Activated CD4-positive, CD25-positive, alpha-beta regulatory T cell treated with anti-CD3 and anti-CD28 coated beads, Interleukin-2, amount 50 U/mL, for 16 hours (primary cell): Measurements from ENCODE around the gene SYMPK.
"Not testable (repeated sequence)": the region's sequence is repeated elsewhere in the genome, so short reads cannot be mapped to it uniquely, and the experiment has no call there.

ENCODE experiments used
- DNase-seq: peaks from one replicate; pipeline ENCODE4 v3.0.0-alpha.2; 2020; ENCODE audit warnings: low read depth, low spot score

SYMPK gene

DNA sequence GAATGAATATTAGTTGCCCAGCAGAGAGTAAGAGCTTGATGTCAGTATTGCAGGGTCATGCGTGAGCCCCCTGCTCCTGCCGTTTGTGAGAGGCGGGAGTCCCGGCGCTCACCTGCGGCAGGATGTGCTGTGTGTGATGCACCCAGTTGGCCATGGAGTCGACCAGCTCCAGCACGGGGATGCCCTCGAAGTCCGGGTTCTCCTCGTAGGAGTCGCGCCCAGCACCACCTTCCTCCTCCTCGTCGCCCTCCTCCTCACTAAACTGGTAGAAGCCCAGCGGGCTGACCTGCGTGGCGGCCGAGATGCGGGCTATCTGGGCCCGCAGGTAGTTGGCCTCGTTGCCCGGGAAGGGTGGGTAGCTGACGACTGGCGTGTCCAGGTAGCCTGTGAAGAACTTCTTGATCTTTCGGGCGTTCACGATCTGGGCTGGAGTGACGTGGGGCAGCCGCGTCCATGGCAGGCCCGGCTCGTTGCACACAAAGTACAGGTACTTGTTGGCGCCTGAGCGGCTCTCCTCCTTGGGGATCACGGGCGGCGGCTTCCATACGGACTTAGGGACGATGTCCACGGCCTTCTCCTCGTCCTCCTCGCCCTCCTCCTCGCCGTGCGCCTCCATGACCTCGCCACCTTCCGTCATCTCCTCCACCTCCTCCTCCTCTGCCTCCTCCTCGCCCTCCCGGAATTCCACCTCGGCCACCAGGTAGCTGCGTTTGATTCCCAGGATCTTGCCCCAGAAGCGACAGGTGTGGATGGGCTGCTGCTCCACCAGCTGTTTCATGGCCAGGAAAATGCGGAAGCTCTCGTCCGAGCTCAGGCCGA is 58.6 kb downstream of the SYMPK start:
- DNase-seq, result no peak

DNA sequence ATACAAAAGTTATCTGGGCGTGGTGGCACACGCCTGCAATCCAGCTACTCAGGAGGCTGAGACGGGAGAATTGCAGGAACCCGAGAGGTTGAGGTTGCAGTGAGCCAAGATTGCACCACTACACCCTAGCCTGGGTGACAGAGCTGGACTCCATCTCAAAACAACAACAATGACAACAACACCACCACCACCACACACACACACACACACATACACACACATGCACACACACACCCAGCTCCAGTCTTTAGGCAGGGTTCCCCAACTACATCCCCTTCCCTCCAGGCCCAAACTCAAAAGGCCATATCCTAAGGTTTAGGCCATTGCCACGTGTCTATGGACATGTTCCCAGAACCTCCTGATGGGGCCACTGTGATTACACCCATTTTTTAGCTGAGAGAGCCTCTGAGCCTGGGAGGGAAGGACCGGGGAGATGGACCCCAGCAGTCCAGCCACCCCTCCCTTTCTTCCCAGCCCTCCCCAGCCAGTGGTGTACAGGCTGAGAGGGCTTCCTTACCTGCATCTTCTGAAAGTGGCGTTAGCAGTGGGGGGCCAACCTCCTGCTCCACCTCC is 61.3 kb downstream of the SYMPK start:
- no peak for DNase-seq

DNA sequence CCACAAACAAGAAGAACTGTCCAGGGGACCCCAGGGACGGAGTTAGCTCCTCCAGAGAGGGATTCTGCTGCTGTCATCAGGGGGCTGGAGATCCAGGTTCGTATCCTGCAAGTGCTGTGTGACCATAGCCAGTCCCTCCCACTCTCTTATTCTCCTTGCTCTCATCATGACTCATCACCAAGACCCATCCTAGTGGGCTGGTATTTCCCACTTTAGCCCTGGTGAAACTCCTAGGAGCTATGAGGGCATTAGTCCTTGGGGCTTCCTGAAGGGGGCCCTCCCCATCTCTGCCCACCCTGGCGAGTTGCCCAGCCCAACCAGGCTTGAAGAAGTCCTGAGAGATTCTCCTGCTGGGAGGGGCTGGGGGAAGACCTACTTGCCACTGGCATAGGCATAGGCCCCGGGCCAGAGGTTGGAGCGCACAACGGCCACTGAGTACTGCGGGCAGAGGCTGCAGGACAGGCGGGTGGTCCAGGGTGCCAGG is 62.8 kb downstream of the SYMPK start:
- DNase-seq, result no peak

DNA sequence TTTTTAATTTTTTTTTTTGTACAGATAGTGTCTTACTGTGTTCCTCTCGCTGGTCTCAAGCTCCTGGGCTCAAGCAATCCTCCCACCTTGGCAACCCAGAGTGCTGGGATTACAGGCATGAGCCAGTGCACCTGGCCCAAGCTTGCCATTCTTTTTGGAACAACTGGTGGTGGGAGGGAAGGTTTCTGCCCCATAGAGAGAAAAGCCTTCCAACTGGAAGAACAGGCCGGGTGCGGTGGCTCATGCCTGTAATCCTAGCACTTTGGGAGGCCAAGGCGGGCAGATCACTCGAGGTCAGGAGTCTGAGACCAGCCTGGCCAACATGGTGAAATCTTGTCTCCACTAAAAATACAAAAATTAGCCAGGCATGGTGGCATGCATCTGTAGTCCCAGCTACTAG is 63.4 kb downstream of the SYMPK start:
- DNase-seq, result not testable (repeated sequence)

- no peak for DNase-seq
These were observed 63.9 kb downstream of the SYMPK start for GRCh38 chr19:45798995-45799517.

DNA sequence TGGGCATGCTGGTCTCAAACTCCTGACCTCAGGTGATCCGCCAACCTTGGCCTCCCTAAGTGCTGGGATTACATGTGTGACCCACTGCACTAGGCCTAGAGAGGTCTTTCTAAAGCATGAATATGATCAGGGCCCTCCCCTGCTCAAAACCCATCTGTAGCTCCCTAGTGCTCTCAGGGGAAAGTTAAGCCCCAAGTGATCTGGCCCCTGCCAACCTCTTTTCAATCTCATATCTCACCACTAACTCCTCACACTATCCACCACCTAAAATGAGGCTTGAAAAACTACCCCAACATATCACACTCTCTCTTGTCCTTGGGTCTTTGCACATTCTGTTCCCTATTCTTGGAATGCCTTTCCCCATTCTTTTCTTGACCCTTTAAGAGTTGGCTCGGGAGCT is 68.3 kb downstream of the SYMPK start:
- DNase-seq, result no peak

DNA sequence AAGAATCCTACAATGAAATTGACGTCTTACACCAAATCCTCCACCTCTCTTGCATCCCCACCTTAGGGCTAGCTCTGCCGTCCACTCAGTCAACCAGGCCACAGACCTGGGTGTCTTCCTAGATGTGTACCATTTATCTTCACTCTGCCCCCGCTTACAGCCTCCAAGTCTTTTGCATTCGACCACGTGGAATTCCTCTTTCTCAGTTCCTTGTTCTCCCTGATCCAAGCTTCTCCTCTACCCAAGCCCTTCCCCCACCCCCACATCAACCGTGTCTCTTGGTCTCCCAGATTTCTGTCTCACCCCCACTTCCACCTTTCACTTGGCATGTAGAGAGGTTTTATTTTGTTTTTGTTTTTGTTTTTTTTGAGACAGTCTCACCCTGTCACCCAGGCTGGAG is 69.1 kb downstream of the SYMPK start:
- no peak for DNase-seq

DNA sequence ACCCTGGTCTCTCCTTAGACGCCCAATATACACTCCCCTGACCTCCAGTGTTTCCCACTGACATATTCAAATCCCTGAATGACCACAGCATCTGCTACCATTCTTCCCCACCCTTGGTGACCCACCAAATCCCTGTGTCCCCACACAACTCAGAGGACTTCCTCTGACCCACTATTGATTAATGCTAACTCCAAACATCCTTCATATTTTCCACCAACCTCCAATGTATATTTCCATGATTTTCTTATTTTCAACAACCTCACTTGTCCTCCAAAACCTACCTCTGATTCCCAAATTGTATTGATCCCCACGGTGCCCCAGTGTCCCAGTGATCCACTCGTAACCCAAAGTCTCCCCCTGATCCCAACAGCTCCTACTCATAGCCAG is 69.8 kb downstream of the SYMPK start:
- no peak for DNase-seq

DNA sequence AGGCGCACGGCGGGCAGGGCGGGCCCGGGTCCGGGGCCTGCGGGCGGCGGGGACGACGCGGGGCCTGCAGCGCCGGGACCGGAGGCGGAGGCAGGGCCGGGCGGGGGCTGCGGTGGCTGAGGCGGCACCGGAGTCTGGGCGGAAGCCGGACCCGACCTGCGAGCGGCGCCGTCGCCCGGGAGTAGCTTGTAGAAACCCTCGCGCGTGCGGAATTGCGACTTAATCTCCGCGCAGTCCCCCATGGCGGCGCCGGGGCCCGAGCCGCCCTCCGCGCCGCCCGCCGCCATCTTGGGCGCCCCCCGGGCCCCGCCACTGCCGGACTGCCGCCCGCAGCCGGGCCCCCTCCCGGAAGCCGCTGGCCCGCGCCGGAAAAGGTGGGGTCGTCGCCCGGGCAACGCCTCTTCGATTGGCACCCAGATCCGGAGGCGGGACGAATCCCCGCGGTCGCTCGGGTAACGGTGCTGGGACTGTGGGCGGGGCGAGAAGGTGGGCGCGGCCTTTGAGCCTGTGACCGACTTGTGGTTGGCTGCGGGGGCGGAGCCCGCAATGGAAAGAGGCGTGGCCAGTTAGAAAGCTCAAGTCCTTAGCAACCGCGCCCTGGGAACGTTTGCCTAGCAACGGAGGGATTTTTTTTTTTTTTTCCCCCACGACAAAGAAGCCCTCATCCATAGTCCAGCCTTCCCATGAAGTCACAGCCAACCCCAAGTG is 70.3 kb downstream of the SYMPK start, which contains the start of gene DMWD:
DMWD (minus strand) TSS at position 376 of the 708 bp plus-strand sequence; CDS start at position 287, 89 bp downstream.
- DNase-seq, result peak; percentile 98

DNA sequence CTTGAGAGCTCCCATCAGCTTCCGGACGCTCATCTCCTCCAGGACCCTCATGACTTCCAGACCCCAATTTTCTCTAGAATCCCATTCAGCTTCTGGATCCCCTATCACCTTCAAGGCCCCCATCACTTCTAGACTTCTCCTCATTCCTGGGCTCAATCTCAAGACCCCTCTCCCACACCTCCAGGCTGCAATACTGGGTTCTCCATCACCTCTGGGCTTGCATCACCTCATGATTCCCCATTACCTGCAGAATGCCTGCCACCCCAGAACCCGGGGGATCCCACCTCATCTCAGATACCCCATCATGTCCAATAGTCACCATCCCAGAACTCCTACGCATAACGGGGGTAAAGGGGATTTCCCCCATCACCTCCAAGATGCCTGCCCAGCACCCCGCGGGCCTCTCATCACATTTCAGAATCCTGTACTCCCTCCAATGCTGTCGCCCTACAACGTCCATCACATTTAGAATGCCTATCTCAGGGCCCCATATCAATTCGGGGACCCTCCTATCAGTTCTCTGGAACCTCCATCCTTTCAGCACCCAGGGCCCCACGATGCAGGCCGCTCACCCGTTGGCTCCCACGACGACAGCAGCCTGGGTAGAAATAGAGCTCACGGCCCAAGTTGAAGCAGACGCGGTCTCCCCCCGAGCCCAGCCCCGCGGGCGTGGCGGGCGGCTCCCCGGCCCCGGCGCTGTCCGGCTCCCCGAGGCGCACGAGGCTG is 71.0 kb downstream of the SYMPK start:
- no peak for DNase-seq

DNA sequence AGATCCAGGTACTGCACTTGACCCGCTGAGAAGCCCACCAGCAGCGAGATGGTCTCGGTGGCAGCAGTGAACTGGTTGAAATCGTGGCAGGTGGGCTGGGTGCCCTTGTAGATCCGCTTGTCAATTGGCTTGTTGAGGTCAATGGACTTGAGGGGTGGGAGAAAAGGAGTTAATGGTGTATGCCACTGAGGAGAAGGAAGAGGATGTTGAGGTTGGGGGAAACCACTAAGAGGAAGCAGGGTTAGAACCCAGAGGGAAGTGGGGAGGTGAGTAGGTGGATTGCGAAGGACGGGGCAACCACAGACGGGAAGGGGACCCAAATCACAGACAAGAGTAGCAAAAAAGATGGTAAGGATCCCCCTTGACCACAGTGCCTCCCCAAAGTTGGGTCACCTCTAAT is 72.0 kb downstream of the SYMPK start:
- no peak for DNase-seq

DNA sequence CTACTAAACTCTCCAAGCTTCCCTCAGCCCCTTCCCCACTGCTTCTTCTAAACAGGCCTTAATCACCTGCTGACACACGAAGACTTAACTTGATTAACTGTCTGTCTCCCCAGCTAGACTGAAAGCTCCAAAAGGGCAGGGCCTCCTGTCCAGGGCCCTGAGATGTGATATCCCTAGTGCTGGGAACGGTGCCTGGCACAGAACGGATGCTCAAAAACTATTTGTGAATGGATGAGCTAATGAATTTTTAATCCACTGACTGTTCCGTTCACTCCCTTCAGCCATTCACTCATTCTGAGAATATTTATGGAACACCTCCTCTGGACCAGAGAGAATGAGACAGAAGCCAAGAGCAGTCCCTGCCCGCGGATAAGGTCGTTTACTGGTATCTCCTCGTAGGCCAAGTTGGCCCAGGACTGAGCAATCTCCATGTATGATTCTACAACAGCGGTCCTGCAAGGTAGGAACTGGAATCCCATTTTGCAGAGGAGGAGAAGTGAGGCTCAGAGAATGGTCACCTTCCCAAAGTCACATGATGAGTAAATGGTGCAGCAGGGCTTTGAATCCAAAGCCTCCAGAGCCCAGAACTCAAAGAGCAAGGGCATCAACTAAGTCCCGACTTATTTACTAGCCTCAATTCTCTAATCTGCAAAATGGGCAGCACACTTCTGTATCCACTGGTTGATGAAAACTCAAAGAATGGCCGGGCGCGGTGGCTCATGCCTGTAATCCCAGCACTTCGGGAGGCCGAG is 73.7 kb downstream of the SYMPK start:
- no peak for DNase-seq

GRCh38 chr19:45786533-45786894 is 76.4 kb downstream of the SYMPK start:
- no peak for DNase-seq

DNA sequence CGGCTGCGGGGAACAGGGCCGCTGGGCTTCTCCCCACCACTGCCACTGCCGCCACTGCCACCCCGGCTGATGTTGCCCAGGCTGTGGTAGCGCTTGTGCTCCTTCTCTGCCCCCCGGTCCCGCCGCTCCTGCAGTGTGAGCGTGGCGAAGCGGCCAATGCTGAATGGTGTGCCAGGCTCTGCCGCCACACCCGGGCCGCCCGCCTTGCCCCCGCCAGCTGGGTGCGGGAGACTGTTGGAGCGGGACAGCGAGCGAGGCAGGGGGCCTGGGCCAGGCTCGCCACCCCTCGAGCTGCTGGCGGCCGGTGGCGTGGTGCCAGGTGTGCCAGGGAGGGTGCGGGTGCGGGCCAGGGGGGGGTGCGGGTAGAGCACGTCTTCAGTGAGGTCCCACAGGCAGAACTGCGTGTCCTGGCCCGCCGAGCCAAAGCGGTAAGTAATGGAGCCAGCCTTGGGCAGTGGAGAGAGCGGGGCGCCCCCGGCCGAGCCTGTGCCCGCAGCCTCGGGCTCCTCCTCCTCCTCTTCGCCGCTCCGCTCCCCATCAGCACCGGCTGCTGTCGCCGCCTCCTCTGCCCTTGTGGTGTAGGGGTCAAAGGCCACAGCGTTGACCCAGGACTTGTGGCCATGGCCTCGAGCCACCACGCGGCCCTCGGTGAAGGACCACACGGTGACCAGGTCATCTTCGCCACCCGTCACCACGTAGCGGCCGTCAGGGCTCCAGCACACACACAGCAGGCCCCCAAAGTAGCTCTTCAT is 77.0 kb downstream of the SYMPK start:
- no peak for DNase-seq

DNA sequence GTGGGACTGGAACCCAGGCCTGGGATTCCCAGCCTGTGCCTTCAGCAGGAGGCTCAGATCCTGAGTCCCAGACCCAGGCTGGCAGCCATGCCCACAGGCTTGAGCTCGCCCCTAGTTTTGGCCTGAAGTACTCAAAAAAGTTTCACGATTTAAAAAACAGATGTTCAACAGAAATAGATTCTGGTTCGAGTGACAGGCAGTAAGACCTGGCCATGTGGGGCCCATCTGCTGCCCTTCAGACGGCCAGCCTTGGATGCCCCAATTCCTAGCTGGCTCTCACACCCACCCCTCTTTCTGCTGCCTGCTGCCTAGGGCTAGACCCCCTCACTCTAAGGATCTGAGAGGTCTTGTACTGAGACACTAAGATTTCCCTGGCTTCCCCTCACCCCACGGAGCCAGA is 77.8 kb downstream of the SYMPK start:
- DNase-seq, result no peak

DNA sequence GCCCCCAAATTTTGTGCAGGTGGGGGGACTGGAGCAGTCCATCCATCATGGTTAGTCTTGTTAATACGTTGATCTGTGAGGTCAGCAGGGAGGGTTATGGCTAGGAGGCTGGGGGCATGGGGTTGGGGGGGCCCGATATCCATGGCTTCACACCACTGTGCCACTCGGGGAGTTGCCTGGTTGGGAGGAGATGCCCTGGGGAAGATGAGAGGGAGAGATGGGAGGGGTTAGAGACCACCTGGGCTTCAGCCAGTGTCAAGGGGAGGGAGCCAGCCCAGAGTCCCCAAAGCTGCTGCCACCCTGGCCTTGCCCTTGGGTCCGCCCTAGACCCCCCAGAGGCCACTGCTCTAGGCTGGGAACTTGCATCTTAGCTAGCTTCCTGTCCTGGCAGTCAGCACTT is 78.9 kb downstream of the SYMPK start:
- DNase-seq, result no peak

DNA sequence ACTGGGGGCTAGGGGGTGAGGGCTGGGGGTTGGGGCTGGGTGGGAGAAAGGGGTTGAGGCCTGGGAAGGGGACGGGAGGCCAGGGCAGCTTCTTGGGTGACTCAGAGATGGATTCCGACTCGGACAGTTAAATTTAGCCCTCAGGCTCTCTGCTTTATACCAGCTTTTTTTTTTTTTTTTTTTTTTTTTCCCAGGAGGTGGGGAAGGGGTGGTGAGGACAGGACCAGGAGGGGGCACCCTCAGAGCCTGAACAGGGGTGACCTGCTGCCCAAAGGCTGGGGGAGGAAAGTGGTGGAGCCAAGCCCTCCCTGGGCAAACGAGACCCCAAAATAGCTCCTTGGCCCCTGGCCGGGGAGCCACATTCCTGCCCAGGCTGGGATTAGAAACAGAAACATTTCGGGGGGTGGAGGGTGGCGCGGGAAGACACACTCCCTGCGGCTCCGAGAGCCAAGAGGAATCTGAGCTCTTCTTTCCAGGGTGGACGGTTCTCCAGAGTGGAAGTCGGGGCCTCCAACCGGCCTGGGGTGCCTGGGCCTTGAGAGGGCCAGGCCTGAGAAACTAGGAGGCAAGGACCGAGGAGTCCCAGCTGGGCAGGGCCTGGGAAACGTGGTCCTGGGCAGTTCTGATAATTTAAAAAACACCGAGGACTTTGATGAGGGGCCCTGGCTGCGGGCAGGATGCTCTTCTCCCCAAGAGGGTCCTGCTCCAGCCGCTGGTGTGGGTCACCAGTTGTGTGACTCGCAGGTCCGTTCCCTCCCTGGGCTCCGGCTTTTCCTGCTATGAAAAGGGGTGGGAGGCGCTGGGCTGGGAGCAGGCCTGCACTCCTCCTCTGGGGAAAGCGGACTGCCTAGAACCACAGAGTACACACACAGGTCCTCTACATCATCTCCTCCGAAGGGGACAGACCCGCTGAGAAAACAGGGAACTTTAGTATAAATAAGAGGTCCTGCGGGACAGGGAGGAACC is 79.8 kb downstream of the SYMPK start:
- DNase-seq, result no peak

GRCh38 chr19:45782162-45782691 is 80.7 kb downstream of the SYMPK start, which contains the start of gene DMPK:
Gene DMPK, minus strand, starts transcription at chr19:45782490. Its CDS starts 138 bp downstream, at chr19:45782352.
- DNase-seq, result no peak
